H9 (cell line): Measurements from ENCODE around the gene PDE3A. TPM values are rescaled to one million over a fixed set of nuclear protein-coding genes. Genes with fewer than 3 reads are reported as not detected.

Source experiments
- DNase-seq: peaks from one replicate; pipeline ENCODE4 v3.0.0-alpha.2; 2017
- H2AFZ ChIP-seq: one replicate; pipeline ENCODE4 v1.6.1; 2013; ENCODE audit warnings: mild to moderate bottlenecking, low read length, control low read depth, moderate library complexity
- H2AK5ac ChIP-seq: 2 replicates; pipeline ENCODE4 v1.6.1; 2013; ENCODE audit warnings: low read length, control low read depth, mixed read lengths; ENCODE audit not compliant: insufficient read length
- H2BK120ac ChIP-seq: one replicate; pipeline ENCODE4 v1.6.1; 2013; ENCODE audit warnings: low read depth, mild to moderate bottlenecking, low read length, control low read depth, inconsistent platforms; ENCODE audit not compliant: poor library complexity, severe bottlenecking
- H2BK12ac ChIP-seq: 2 replicates; pipeline ENCODE4 v1.6.1; 2013; ENCODE audit warnings: low read length, control low read depth, mixed read lengths, low read depth; ENCODE audit not compliant: insufficient read length
- H2BK15ac ChIP-seq: 2 replicates; pipeline ENCODE4 v1.6.1; 2013; ENCODE audit warnings: low read depth, low read length, control low read depth
- H2BK20ac ChIP-seq: one replicate; pipeline ENCODE4 v1.6.1; 2013; ENCODE audit warnings: low read depth, mild to moderate bottlenecking, low read length, control low read depth, inconsistent platforms; ENCODE audit not compliant: poor library complexity, severe bottlenecking
- H2BK5ac ChIP-seq: 2 replicates; pipeline ENCODE4 v1.6.1; 2013; ENCODE audit warnings: low read length, control low read depth, mixed read lengths; ENCODE audit not compliant: insufficient read length
- H3K14ac ChIP-seq: 2 replicates; pipeline ENCODE4 v1.6.1; 2013; ENCODE audit warnings: low read length, control low read depth; ENCODE audit not compliant: insufficient read depth
- H3K18ac ChIP-seq: 2 replicates; pipeline ENCODE4 v1.6.1; 2013; ENCODE audit warnings: low read depth, mild to moderate bottlenecking, mixed read lengths, low read length, control low read depth; ENCODE audit not compliant: insufficient read length
- H3K23ac ChIP-seq: 2 replicates; pipeline ENCODE4 v1.6.1; 2013; ENCODE audit warnings: low read length, control low read depth, mixed read lengths, low read depth; ENCODE audit not compliant: insufficient read length
- H3K23me2 ChIP-seq: 2 replicates; pipeline ENCODE4 v1.6.1; 2013; ENCODE audit warnings: low read depth, mild to moderate bottlenecking, mixed read lengths, low read length, control low read depth; ENCODE audit not compliant: insufficient read length, poor library complexity, severe bottlenecking
- H3K27ac ChIP-seq: 2 replicates; pipeline ENCODE4 v1.5.1; 2013; ENCODE audit warnings: low read length, control low read depth, mixed read lengths, low read depth; ENCODE audit not compliant: insufficient read length
- H3K27me3 ChIP-seq: 2 replicates; pipeline ENCODE4 v1.6.1; 2013; ENCODE audit warnings: low read length, control low read depth, inconsistent platforms; ENCODE audit not compliant: insufficient read depth
- H3K4ac ChIP-seq: 2 replicates; pipeline ENCODE4 v1.6.1; 2013; ENCODE audit warnings: low read depth, mild to moderate bottlenecking, control low read depth, inconsistent platforms, low read length, moderate library complexity
- H3K4me1 ChIP-seq: 2 replicates; pipeline ENCODE4 v1.6.1; 2013; ENCODE audit warnings: low read length, control low read depth, inconsistent platforms; ENCODE audit not compliant: insufficient read depth
- H3K4me2 ChIP-seq: 2 replicates; pipeline ENCODE4 v1.6.1; 2013; ENCODE audit warnings: low read length, control low read depth, mixed read lengths; ENCODE audit not compliant: insufficient read length, insufficient read depth
- H3K56ac ChIP-seq: 2 replicates; pipeline ENCODE4 v1.6.1; 2013; ENCODE audit warnings: low read depth, mild to moderate bottlenecking, mixed read lengths, low read length, control low read depth; ENCODE audit not compliant: insufficient read length
- H3K79me1 ChIP-seq: 2 replicates; pipeline ENCODE4 v1.6.1; 2013; ENCODE audit warnings: low read depth, mild to moderate bottlenecking, moderate library complexity, low read length, control low read depth, inconsistent platforms; ENCODE audit not compliant: insufficient read depth, poor library complexity, severe bottlenecking
- H3K79me2 ChIP-seq: 2 replicates; pipeline ENCODE4 v1.6.1; 2013; ENCODE audit warnings: low read length, control low read depth, inconsistent platforms; ENCODE audit not compliant: insufficient read depth
- H3K9ac ChIP-seq: 2 replicates; pipeline ENCODE4 v1.6.1; 2013; ENCODE audit warnings: low read length, control low read depth, mixed read lengths; ENCODE audit not compliant: insufficient read length; ENCODE audit errors: extremely low read depth
- H3K9me3 ChIP-seq: one replicate; pipeline ENCODE4 v1.6.1; 2013; ENCODE audit warnings: low read depth, low read length, inconsistent platforms; ENCODE audit not compliant: control insufficient read depth
- H3T11ph ChIP-seq: one replicate; pipeline ENCODE4 v1.6.1; 2013; ENCODE audit warnings: mild to moderate bottlenecking, low read length, control low read depth, inconsistent platforms
- H4K20me1 ChIP-seq: one replicate; pipeline ENCODE4 v1.6.1; 2013; ENCODE audit not compliant: control insufficient read depth, insufficient read length, insufficient read depth
- H4K5ac ChIP-seq: 2 replicates; pipeline ENCODE4 v1.6.1; 2013; ENCODE audit warnings: low read depth, mild to moderate bottlenecking, mixed read lengths, low read length, control low read depth; ENCODE audit not compliant: insufficient read length
- H4K8ac ChIP-seq: replicated peaks from 2 replicates; pipeline ENCODE4 v1.6.1; 2013; ENCODE audit warnings: low read length, control low read depth, mixed read lengths, low read depth; ENCODE audit not compliant: insufficient read length
- H4K91ac ChIP-seq: 2 replicates; pipeline ENCODE4 v1.6.1; 2013; ENCODE audit warnings: low read depth, mild to moderate bottlenecking, moderate library complexity, mixed read lengths, low read length, control low read depth; ENCODE audit not compliant: insufficient read length
- H3K27ac Mint-ChIP-seq, 3 experiments: 2 replicates in 2 of 3; 3 replicates in 1 of 3; pipeline ENCODE4 v1.8.0; 2020 to 2021; ENCODE audit warnings: mixed read lengths in 3 of 3, mild to moderate bottlenecking in 1 of 3, moderate library complexity in 1 of 3
- H3K27me3 Mint-ChIP-seq: 2 replicates; pipeline ENCODE4 v1.8.0; 2021; ENCODE audit warnings: low read depth, mild to moderate bottlenecking, moderate library complexity, mixed read lengths
- H3K36me3 Mint-ChIP-seq, 3 experiments: 2 replicates in 2 of 3; 3 replicates in 1 of 3; pipeline ENCODE4 v1.8.0; 2020 to 2021; ENCODE audit warnings: low read depth in 3 of 3, mixed read lengths in 3 of 3; ENCODE audit not compliant: insufficient read depth in 1 of 3
- H3K4me1 Mint-ChIP-seq, 2 experiments: 2 replicates each; pipeline ENCODE4 v1.8.0; 2020; ENCODE audit warnings: mixed read lengths in 2 of 2
- H3K4me3 Mint-ChIP-seq, 2 experiments: 2 replicates in 1 of 2; 3 replicates in 1 of 2; pipeline ENCODE4 v1.8.0; 2020 to 2021; ENCODE audit warnings: mild to moderate bottlenecking in 2 of 2, mixed read lengths in 2 of 2, moderate library complexity in 1 of 2
- H3K9me3 Mint-ChIP-seq, 2 experiments: 2 replicates in 1 of 2; 3 replicates in 1 of 2; pipeline ENCODE4 v1.8.0; 2020; ENCODE audit warnings: mild to moderate bottlenecking in 2 of 2, mixed read lengths in 2 of 2, moderate library complexity in 1 of 2
- WGBS: extraction: QIAGEN DNeasy Blood & Tissue Kit; methylation state at CpG from one replicate; pipeline ENCODE4 v1.1.7; 2013; ENCODE audit warnings: missing lambda C conversion rate, low lambda C conversion rate, mixed read lengths; ENCODE audit not compliant: insufficient read length; ENCODE audit errors: extremely low coverage; 5-methylcytosine and 5-hydroxymethylcytosine counted together
- total RNA-seq: library from RNA; stranded (reverse); gene quantifications from 2 replicates; pipeline ENCODE4 v1.2.1, GENCODE V29; 2021
- TF ChIP-seq, protein P1 (sequence below): fragments of 200-600 bp; sonication (generic); conservative IDR thresholded peaks from 3 replicates; pipeline ENCODE4 v1.8.0; 2021; ENCODE audit warnings: antibody characterized with exemption, mild to moderate bottlenecking

Gene PDE3A
- total RNA-seq, 1 experiment from 2014 or later = 3.0 TPM

DNA sequence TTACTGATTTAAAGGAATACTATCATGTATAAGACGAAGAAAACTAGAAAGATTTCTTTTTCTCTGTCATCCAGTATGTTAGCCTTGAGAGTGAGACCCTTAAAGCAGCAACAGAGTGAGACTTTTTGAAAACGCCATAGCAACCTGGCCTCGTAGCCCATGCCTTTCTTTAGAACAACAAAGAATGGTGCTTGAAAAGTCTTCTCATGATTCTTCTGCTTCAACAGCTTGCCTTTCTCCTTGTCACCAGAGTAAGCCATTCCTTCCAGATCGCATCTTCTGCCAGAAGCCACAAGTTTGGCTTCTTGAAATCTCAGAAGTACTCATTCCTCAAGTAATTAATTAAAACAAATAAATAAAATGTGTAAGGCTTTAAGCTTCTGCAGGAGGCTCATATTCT, 109.3 kb downstream of the PDE3A start:
- no peak overlapping the region for H2AFZ ChIP-seq

More for the DNA sequence above, 109.3 kb downstream of the PDE3A start:
- H2BK5ac ChIP-seq = no peak overlapping the region
- no peak overlapping the region for H3K27ac Mint-ChIP-seq
- H3K56ac ChIP-seq = no peak overlapping the region
- no peak overlapping the region for H3K27ac ChIP-seq
- no peaks in the 10 kb centered on the region for H3K79me1 ChIP-seq
- peaks cover 6 to 7% of the 10 kb centered on the region in 2 experiments; a peak in 3 of 4 replicates for H3K4me1 Mint-ChIP-seq
- H2BK20ac ChIP-seq = no peak overlapping the region
- no peaks in the 10 kb centered on the region for H3K23me2 ChIP-seq
- no peaks in the 10 kb centered on the region for H3K9me3 ChIP-seq
- H3T11ph ChIP-seq = no peak overlapping the region
- H2BK120ac ChIP-seq = no peak overlapping the region
- H3K23ac ChIP-seq = no peak overlapping the region
- no peak overlapping the region for H3K4ac ChIP-seq
- H3K18ac ChIP-seq = no peak overlapping the region
- no peak overlapping the region for H2AK5ac ChIP-seq
- DNase-seq = no peak
- no peaks in the 10 kb centered on the region for H3K4me1 ChIP-seq
- no peaks in the 10 kb centered on the region for H3K27me3 Mint-ChIP-seq
- H2BK12ac ChIP-seq = no peak overlapping the region
- H3K9me3 Mint-ChIP-seq = peaks cover 8 to 10% of the 10 kb centered on the region in 2 experiments; a peak in 4 of 5 replicates
- H4K5ac ChIP-seq = no peak overlapping the region
- H3K79me2 ChIP-seq = no peaks in the 10 kb centered on the region
- TF ChIP-seq, protein P1, sequence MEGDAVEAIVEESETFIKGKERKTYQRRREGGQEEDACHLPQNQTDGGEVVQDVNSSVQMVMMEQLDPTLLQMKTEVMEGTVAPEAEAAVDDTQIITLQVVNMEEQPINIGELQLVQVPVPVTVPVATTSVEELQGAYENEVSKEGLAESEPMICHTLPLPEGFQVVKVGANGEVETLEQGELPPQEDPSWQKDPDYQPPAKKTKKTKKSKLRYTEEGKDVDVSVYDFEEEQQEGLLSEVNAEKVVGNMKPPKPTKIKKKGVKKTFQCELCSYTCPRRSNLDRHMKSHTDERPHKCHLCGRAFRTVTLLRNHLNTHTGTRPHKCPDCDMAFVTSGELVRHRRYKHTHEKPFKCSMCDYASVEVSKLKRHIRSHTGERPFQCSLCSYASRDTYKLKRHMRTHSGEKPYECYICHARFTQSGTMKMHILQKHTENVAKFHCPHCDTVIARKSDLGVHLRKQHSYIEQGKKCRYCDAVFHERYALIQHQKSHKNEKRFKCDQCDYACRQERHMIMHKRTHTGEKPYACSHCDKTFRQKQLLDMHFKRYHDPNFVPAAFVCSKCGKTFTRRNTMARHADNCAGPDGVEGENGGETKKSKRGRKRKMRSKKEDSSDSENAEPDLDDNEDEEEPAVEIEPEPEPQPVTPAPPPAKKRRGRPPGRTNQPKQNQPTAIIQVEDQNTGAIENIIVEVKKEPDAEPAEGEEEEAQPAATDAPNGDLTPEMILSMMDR = no peak
- no CpG with 5 or more reads among the region's 4 CpGs for WGBS
- no peak overlapping the region for H3K4me2 ChIP-seq
- H2BK15ac ChIP-seq = no peak overlapping the region
- H3K4me3 Mint-ChIP-seq = no peak overlapping the region
- no peak overlapping the region for H3K9ac ChIP-seq
- no peaks in the 10 kb centered on the region for H3K27me3 ChIP-seq
- H4K8ac ChIP-seq = no peak overlapping the region
- H4K20me1 ChIP-seq = no peaks in the 10 kb centered on the region
- peaks cover 7 to 14% (median 7%) of the 10 kb centered on the region in 3 experiments; a peak in 6 of 7 replicates for H3K36me3 Mint-ChIP-seq
- no peak overlapping the region for H3K14ac ChIP-seq
- H4K91ac ChIP-seq = no peak overlapping the region
